Measurements from ENCODE around the gene GET4. TPM values are rescaled to one million over a fixed set of nuclear protein-coding genes. Genes with fewer than 3 reads are reported as not detected.

Gene GET4
- total and polyA plus RNA-seq, 2 of the 4 experiments (the other 2 are of a cell fraction): 11.3 to 30.9 TPM

DNA sequence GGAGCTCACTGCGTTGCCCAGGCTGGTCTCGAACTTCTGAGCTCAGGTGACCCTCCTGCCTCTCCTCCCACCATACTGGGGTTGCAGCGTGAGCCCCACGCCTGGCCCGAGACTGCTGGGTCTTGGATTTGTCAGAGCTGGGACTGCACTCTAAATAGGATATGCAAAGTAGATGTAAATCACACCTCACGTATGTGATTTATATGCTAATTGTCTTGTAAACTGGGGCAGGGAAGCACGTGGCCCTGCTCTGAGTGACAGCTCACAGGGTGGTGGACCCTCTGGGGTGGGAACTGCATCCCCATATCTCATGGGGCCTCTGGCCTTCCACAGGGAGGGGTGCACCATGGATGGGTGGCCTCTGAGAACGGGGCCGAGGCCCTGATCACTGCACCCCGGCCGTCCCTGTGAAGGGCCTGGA is 34.1 kb downstream of the GET4 start:
- Histone ChIP-seq H3K14ac (replicated peaks; ENCODE audit: low read depth, low read length) (no peak overlapping the region), H3K4me1 (ENCODE audit: control insufficient read depth, insufficient read depth, low read length) (0 out of 2 replicates have a peak, but pooled peaks cover 1% of the 10 kb centered on the region), H2BK120ac (ENCODE audit: low read depth, low read length) (no peak overlapping the region), H3K9ac (ENCODE audit: low read depth, low read length) (no peak overlapping the region), H3K79me1 (ENCODE audit: low read depth in 1 of 2, low read length in 2 of 2) (no peaks in the 10 kb centered on the region), H4K5ac (ENCODE audit: low read depth, low read length) (no peak overlapping the region), H4K20me1 (ENCODE audit: insufficient read depth, low read length) (no peaks in the 10 kb centered on the region; the same call in 1 of the 2 replicates), H3K9me3 (ENCODE audit: control insufficient read depth, insufficient read depth, low read length) (no peaks in the 10 kb centered on the region), H2AFZ (replicated peaks; ENCODE audit: low read length, poor library complexity) (no peak overlapping the region), H3K27me3 (ENCODE audit: control insufficient read depth, insufficient read depth, low read length) (no peaks in the 10 kb centered on the region; the same call in 1 of the 2 replicates), H2AK9ac (replicated peaks; ENCODE audit: low read depth, low read length, poor library complexity) (no peak overlapping the region), H3K18ac (ENCODE audit: low read depth, low read length) (no peak overlapping the region), H2BK20ac (ENCODE audit: low read depth, low read length) (no peak overlapping the region), H3K4me3 (ENCODE audit: insufficient read depth, low read depth, low read length) (no peak overlapping the region), H4K91ac (ENCODE audit: insufficient read depth, low read depth, low read length) (no peak overlapping the region), H3K27ac (ENCODE audit: insufficient read depth, low read length) (no peak overlapping the region), H3K23ac (ENCODE audit: low read depth, low read length) (no peak overlapping the region), H3K4me2 (ENCODE audit: low read depth, low read length) (no peak overlapping the region), H2BK5ac (ENCODE audit: low read depth, low read length, poor library complexity, severe bottlenecking) (no peak overlapping the region), H3K4ac (ENCODE audit: low read depth, low read length) (no peak overlapping the region), H3K9me1 (ENCODE audit: insufficient read depth, low read length) (no peaks in the 10 kb centered on the region), H3K36me3 (ENCODE audit: control insufficient read depth, insufficient read depth, low read length) (no peaks in the 10 kb centered on the region), H3K56ac (ENCODE audit: extremely low read depth, insufficient read depth, low read length) (no peak overlapping the region), H4K8ac (ENCODE audit: low read depth in 2 of 2, low read length in 2 of 2) (no peak overlapping the region), H2AK5ac (ENCODE audit: low read depth, low read length) (no peak overlapping the region), H2BK15ac (ENCODE audit: low read depth, low read length) (no peak overlapping the region)
- dilution Hi-C loops (cut with HindIII; ENCODE audit: low sequenced_read_pairs, unreplicated experiment) (no loop called here), intact Hi-C loops (cut with micrococcal nuclease) (no loop called here), in situ Hi-C loops (cut with MboI; ENCODE audit: low sequenced_read_pairs) (no loop called here)
- no TSS peak for BruUV-seq (replicated peaks)
- ATAC-seq (ENCODE audit: low read depth) (no peak), DNase-seq (no peak)
- 74% methylated on average over 5 of the region's 11 CpGs; no CpG with 5 or more reads in 1 of the 2 experiments for WGBS, 2 experiments (ENCODE audit: extremely low coverage in 2 of 2, insufficient read length in 1 of 2)
- POLR2A ChIA-PET (ENCODE audit: unreplicated experiment): no interaction called here
- CTCF ChIA-PET: no interaction called here
- TF ChIP-seq CEBPB (IDR thresholded peaks at IDR 0.05; ENCODE audit: low read depth, low read length) (no peak), CHD1 (IDR thresholded peaks at IDR 0.05; ENCODE audit: low read depth, low read length) (no peak), MAFK (IDR thresholded peaks at IDR 0.05; ENCODE audit: low read depth, low read length) (no peak), BHLHE40 (IDR thresholded peaks at IDR 0.05; ENCODE audit: low read depth, low read length) (no peak), RCOR1 (IDR thresholded peaks at IDR 0.05; ENCODE audit: insufficient replicate concordance, low read length) (no peak), NFE2L2 (IDR thresholded peaks at IDR 0.05; ENCODE audit: low read depth, low read length) (no peak), RAD21 (IDR thresholded peaks at IDR 0.05; ENCODE audit: low read length) (no peak), MXI1 (IDR thresholded peaks at IDR 0.05; ENCODE audit: borderline replicate concordance, low read depth, low read length) (no peak), POLR2A (IDR thresholded peaks at IDR 0.05; ENCODE audit: low read depth, low read length) (no peak), SMC3 (IDR thresholded peaks at IDR 0.05; ENCODE audit: low read depth, low read length) (no peak), ELK1 (IDR thresholded peaks at IDR 0.05; ENCODE audit: borderline replicate concordance, low read depth, low read length) (no peak), MAZ (IDR thresholded peaks at IDR 0.05; ENCODE audit: borderline replicate concordance, low read depth, low read length) (no peak), FOS (IDR thresholded peaks at IDR 0.05; ENCODE audit: low read depth, low read length) (no peak), RFX5 (IDR thresholded peaks at IDR 0.05; ENCODE audit: low read depth, low read length) (no peak)
- TF ChIP-seq, protein P1, sequence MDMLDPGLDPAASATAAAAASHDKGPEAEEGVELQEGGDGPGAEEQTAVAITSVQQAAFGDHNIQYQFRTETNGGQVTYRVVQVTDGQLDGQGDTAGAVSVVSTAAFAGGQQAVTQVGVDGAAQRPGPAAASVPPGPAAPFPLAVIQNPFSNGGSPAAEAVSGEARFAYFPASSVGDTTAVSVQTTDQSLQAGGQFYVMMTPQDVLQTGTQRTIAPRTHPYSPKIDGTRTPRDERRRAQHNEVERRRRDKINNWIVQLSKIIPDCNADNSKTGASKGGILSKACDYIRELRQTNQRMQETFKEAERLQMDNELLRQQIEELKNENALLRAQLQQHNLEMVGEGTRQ (IDR thresholded peaks at IDR 0.05; ENCODE audit: low read depth, low read length): no peak
- TF ChIP-seq, protein P2, sequence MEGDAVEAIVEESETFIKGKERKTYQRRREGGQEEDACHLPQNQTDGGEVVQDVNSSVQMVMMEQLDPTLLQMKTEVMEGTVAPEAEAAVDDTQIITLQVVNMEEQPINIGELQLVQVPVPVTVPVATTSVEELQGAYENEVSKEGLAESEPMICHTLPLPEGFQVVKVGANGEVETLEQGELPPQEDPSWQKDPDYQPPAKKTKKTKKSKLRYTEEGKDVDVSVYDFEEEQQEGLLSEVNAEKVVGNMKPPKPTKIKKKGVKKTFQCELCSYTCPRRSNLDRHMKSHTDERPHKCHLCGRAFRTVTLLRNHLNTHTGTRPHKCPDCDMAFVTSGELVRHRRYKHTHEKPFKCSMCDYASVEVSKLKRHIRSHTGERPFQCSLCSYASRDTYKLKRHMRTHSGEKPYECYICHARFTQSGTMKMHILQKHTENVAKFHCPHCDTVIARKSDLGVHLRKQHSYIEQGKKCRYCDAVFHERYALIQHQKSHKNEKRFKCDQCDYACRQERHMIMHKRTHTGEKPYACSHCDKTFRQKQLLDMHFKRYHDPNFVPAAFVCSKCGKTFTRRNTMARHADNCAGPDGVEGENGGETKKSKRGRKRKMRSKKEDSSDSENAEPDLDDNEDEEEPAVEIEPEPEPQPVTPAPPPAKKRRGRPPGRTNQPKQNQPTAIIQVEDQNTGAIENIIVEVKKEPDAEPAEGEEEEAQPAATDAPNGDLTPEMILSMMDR (conservative IDR thresholded peaks at IDR 0.05; ENCODE audit: low read depth, low read length): no peak

Data from IMR-90 (cell line).